Choroid plexus epithelial cell (primary cell): Measurements from ENCODE around the gene BBS9.

Source experiments
- DNase-seq: peaks from one replicate; pipeline ENCODE4 v3.0.0-alpha.2; 2010; ENCODE audit warnings: low read depth
- H3K4me3 ChIP-seq: 2 replicates; pipeline ENCODE4 v1.5.1; 2011; ENCODE audit warnings: low read depth, mild to moderate bottlenecking, control low read depth, low read length, moderate library complexity
- TF ChIP-seq, protein P1 (sequence below): conservative IDR thresholded peaks from 2 replicates; pipeline ENCODE4 v1.5.1; 2011; ENCODE audit warnings: low read depth, mild to moderate bottlenecking, control low read depth, inconsistent platforms, low read length, moderate library complexity

Gene BBS9

DNA sequence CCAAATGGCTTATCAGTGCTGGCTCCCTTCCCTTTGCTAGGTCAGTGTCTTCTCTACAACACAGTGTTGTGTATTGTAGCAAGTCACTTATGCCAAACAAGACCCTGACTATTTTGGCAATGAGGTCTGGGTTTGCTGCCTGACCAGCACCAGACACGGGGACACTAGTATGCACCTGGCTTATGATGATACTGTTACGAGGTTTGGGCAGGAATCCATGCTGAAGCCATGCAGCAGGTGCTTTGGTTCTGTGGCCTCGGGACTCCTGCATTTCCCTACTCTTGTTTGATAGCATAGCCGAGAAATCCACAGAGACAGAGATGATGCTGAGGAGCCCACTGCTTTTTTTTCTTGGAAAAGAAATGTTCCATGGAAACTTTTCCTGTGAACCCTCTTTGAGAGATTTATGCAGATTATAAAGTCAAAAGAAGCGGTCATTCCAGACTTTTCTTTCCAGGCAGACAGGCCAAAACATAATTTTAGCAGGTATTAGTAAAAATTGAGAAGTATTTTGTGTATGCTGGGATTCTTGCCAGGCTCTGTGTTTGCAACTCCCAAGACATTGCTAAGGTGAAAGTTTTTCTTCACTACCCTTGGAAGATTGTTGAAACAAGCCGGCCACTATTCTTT is 291.1 kb downstream of the BBS9 start:
- TF ChIP-seq, protein P1, sequence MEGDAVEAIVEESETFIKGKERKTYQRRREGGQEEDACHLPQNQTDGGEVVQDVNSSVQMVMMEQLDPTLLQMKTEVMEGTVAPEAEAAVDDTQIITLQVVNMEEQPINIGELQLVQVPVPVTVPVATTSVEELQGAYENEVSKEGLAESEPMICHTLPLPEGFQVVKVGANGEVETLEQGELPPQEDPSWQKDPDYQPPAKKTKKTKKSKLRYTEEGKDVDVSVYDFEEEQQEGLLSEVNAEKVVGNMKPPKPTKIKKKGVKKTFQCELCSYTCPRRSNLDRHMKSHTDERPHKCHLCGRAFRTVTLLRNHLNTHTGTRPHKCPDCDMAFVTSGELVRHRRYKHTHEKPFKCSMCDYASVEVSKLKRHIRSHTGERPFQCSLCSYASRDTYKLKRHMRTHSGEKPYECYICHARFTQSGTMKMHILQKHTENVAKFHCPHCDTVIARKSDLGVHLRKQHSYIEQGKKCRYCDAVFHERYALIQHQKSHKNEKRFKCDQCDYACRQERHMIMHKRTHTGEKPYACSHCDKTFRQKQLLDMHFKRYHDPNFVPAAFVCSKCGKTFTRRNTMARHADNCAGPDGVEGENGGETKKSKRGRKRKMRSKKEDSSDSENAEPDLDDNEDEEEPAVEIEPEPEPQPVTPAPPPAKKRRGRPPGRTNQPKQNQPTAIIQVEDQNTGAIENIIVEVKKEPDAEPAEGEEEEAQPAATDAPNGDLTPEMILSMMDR, result no peak
- no peak for DNase-seq
- no peak overlapping the region for H3K4me3 ChIP-seq

GRCh38 chr7:33421429-33421828 is 292.1 kb downstream of the BBS9 start:
- peak; percentile 38 for DNase-seq
- TF ChIP-seq, protein P1, result peak; percentile 30
- H3K4me3 ChIP-seq, result no peak overlapping the region

GRCh38 chr7:33422141-33422540 is 292.8 kb downstream of the BBS9 start:
- DNase-seq, result no peak
- no peak overlapping the region for H3K4me3 ChIP-seq
- TF ChIP-seq, protein P1, result no peak

GRCh38 chr7:33422825-33423645 is 293.7 kb downstream of the BBS9 start:
- no peak overlapping the region for H3K4me3 ChIP-seq
- TF ChIP-seq, protein P1, result no peak
- DNase-seq, result no peak

DNA sequence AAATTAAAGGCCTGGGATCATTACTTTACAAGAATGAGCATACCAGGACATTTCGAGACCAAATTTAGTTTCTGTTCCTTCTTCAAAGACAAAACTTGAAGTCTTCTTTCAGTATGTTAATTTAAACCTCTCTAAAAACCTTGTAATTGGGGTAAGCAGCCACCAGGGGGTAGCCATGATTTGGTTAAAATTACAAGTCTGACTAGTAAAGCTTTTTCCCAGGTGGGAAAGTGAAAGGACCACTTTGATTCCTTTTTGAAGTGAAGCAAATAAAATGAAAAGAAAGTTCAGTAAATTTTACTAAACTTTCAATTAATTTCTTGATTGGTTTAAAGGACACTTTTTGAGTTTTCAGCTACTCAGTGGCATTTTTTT is 294.3 kb downstream of the BBS9 start:
- no peak overlapping the region for H3K4me3 ChIP-seq
- DNase-seq, result no peak
- TF ChIP-seq, protein P1, result peak; percentile 36

DNA sequence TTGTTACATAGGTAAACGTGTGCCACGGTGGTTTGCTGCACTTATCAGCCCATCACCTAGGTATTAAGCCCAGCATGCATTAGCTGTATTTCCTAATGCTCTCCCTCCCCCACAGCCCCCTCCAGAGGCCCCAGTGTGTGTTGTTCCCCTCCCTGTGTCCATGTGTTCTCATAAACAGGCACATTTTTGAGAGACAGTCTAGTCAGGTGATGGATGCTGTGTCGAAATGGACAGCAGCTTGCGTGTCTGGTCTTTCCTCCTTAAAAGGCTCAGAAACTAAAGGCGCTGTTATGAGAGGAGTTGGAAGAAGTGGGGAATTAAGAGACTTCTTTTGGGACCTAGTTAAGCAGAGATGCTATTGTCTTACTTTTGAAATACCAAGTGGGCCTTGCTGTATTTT is 296.0 kb downstream of the BBS9 start:
- H3K4me3 ChIP-seq, result no peak overlapping the region
- peak; percentile 17 for DNase-seq
- TF ChIP-seq, protein P1, result no peak
